Progenitor cell of endocrine pancreas (in vitro differentiated cells): ENCODE results near the gene SESTD1. TPM values are rescaled to one million over a fixed set of nuclear protein-coding genes. Genes with fewer than 3 reads are reported as not detected.
A peak's percentile ranks its signal among the peaks of the same experiment; 100 is the strongest.

Source experiments
- DNase-seq: peaks from one replicate; pipeline ENCODE4 v3.0.0; 2021; ENCODE audit warnings: low spot score; ENCODE audit not compliant: unreplicated experiment
- H3K27ac Mint-ChIP-seq: 2 replicates; pipeline ENCODE4 v1.8.0; 2021; ENCODE audit warnings: mild to moderate bottlenecking, moderate library complexity, mixed read lengths
- H3K27me3 Mint-ChIP-seq: 2 replicates; pipeline ENCODE4 v1.8.0; 2021; ENCODE audit warnings: mixed read lengths
- H3K36me3 Mint-ChIP-seq: 2 replicates; pipeline ENCODE4 v1.8.0; 2022; ENCODE audit warnings: mixed read lengths; ENCODE audit not compliant: insufficient read depth
- H3K4me1 Mint-ChIP-seq: 2 replicates; pipeline ENCODE4 v1.8.0; 2021; ENCODE audit warnings: low read depth, mixed read lengths
- H3K4me3 Mint-ChIP-seq: 2 replicates; pipeline ENCODE4 v1.8.0; 2021; ENCODE audit warnings: low read depth, mild to moderate bottlenecking, moderate library complexity, mixed read lengths
- H3K9me3 Mint-ChIP-seq: 2 replicates; pipeline ENCODE4 v1.8.0; 2021; ENCODE audit warnings: low read depth, mixed read lengths
- total RNA-seq: library from RNA; stranded (reverse); gene quantifications from 2 replicates; pipeline ENCODE4 v1.2.1, GENCODE V29; 2021
- TF ChIP-seq, protein P1 (sequence below): fragments of 200-600 bp; sonication (generic); IDR thresholded peaks from one replicate; pipeline ENCODE4 v1.5.0; 2021; ENCODE audit warnings: antibody characterized with exemption, mild to moderate bottlenecking; ENCODE audit not compliant: unreplicated experiment

The SESTD1 gene
- total RNA-seq, 1 donor from 2014 or later: 108 TPM

DNA sequence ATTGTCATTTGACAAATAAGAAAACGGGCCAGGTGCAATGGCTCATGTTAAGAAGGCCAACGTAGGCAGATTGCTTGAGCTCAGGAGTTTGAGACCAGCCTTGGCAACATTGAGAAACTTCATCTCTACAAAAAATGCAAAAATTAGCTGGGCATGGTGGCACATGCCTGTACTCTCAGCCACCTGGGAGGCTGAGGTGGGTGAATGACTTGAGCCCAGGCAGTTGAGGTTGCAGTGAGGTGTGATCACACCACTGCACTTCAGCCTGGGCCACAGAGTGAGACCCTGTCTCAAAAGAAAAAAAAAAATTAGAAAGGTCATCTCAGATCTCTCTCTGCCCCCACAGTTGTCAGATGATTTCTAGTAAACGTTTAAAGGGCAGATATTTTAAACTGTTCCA, 4.4 kb downstream of the SESTD1 start:
- TF ChIP-seq, protein P1, sequence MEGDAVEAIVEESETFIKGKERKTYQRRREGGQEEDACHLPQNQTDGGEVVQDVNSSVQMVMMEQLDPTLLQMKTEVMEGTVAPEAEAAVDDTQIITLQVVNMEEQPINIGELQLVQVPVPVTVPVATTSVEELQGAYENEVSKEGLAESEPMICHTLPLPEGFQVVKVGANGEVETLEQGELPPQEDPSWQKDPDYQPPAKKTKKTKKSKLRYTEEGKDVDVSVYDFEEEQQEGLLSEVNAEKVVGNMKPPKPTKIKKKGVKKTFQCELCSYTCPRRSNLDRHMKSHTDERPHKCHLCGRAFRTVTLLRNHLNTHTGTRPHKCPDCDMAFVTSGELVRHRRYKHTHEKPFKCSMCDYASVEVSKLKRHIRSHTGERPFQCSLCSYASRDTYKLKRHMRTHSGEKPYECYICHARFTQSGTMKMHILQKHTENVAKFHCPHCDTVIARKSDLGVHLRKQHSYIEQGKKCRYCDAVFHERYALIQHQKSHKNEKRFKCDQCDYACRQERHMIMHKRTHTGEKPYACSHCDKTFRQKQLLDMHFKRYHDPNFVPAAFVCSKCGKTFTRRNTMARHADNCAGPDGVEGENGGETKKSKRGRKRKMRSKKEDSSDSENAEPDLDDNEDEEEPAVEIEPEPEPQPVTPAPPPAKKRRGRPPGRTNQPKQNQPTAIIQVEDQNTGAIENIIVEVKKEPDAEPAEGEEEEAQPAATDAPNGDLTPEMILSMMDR: no peak
- H3K4me1 Mint-ChIP-seq: peaks cover 20% of the 10 kb centered on the region
- H3K4me3 Mint-ChIP-seq: no peak overlapping the region

DNA sequence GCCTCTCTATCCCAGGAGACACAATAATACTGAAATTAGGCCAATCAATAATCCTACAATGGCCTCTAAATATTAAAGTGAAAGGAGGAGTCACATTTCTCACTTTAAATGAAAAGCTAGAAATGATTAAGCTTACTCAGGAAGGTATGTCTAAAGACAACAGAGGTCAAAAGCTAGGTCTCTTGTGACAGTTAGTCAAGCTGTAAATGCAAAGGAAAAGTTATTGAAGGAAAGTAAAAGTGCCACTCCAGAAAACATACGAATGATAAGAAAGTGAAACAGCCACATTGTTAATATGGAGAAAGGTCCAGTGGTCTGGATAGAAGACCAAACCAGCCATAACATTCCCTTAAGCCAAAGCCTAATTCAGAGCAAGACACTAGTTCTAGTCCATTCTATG, 9.5 kb downstream of the SESTD1 start:
- Mint-ChIP-seq H3K27me3 (no peaks in the 10 kb centered on the region), H3K27ac (no peak overlapping the region), H3K9me3 (peaks cover 11% of the 10 kb centered on the region), H3K4me3 (no peak overlapping the region), H3K4me1 (peaks cover 21% of the 10 kb centered on the region), H3K36me3 (peaks cover 15% of the 10 kb centered on the region)
- DNase-seq: no peak
- TF ChIP-seq, protein P1: no peak

More for the DNA sequence above, 4.4 kb downstream of the SESTD1 start:
- Mint-ChIP-seq H3K27ac (no peak overlapping the region), H3K9me3 (peaks cover 6% of the 10 kb centered on the region), H3K36me3 (peaks cover 7% of the 10 kb centered on the region), H3K27me3 (no peaks in the 10 kb centered on the region)
- no peak for DNase-seq

DNA sequence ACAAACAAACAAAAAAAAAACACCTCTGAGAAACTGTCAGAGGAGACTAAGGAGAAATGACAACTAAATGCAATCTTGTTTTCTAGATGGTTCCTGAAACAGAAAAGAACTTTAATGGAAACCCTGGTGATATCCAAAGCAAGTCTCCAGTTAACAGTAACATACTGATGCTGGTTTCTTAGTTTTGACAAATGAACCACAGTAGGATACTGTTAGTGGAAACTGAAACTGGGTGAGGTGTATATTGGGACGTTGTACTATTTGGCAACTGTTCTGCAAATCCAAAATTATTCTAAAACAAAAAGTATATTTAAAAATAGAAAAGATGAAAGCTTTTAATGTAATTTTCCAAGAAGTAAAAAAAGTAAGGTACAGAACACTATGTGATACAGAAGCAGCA, 11.4 kb downstream of the SESTD1 start:
- no peak overlapping the region for H3K4me3 Mint-ChIP-seq
- peaks cover 21% of the 10 kb centered on the region for H3K36me3 Mint-ChIP-seq
- no peaks in the 10 kb centered on the region for H3K27me3 Mint-ChIP-seq
- DNase-seq: no peak
- TF ChIP-seq, protein P1: no peak
- peaks cover 14% of the 10 kb centered on the region for H3K9me3 Mint-ChIP-seq
- H3K27ac Mint-ChIP-seq: no peak overlapping the region
- peaks cover 15% of the 10 kb centered on the region for H3K4me1 Mint-ChIP-seq

DNA sequence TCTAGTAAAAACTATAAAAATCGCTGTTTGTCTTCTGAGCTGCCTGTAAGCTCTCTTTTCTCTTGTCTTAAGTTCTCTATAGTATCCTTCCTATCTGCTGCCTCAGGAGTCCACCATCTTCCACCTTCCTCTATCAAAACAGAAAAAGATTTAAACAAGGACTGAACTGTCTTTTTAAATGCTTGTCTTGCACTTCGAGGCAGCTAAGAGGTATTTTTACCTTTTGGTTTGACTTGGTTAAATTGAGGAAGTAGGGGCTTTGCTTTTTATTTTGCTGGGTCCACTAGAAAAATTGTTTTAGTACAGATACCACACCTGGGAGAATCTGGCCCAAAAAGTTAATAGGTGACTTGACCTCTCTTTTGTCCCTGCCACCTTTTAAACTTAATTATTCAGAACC, 12.2 kb downstream of the SESTD1 start:
- no peaks in the 10 kb centered on the region for H3K27me3 Mint-ChIP-seq
- TF ChIP-seq, protein P1: no peak
- H3K27ac Mint-ChIP-seq: peak overlapping the region; percentile 21
- no peak for DNase-seq
- H3K36me3 Mint-ChIP-seq: peaks cover 21% of the 10 kb centered on the region
- peaks cover 14% of the 10 kb centered on the region for H3K4me1 Mint-ChIP-seq
- H3K4me3 Mint-ChIP-seq: no peak overlapping the region
- H3K9me3 Mint-ChIP-seq: peaks cover 14% of the 10 kb centered on the region

DNA sequence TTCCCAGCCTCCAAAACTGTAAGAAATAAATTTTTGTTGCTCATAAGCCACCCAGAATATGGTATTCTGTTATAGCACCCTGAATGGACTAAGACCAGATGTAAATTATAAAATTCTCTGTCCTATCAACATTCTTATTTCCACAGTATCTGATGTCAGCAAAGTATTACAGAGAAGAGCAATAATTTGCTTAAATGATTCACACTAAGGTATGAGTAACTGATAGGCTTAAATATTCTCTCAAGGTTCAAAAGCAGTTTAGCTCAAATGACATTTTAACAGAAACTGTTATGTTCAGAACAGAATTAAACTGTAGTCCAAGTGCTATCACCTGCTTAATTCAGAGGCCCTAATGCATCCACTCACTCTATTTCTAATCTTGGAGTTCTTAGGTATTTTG, 12.8 kb downstream of the SESTD1 start:
- no peak for DNase-seq
- peaks cover 21% of the 10 kb centered on the region for H3K36me3 Mint-ChIP-seq
- peaks cover 14% of the 10 kb centered on the region for H3K9me3 Mint-ChIP-seq
- peaks cover 14% of the 10 kb centered on the region for H3K4me1 Mint-ChIP-seq
- H3K27me3 Mint-ChIP-seq: no peaks in the 10 kb centered on the region
- TF ChIP-seq, protein P1: no peak
- no peak overlapping the region for H3K27ac Mint-ChIP-seq
- no peak overlapping the region for H3K4me3 Mint-ChIP-seq
